ENCODE results near the gene TLE1. TPM values are rescaled to one million over a fixed set of nuclear protein-coding genes. Genes with fewer than 3 reads are reported as not detected.

TLE1 gene
- total and polyA plus RNA-seq, 2 experiments from 2014 or later = 2.1 to 3.4 TPM

- no peaks in the 10 kb centered on the region for H3K9me3 ChIP-seq (ENCODE audit: low read depth)
- no peak for DNase-seq (ENCODE audit: low read depth in 1 of 2, low spot score in 1 of 2)
- no peaks in the 10 kb centered on the region for H3K4me1 ChIP-seq (ENCODE audit: low read depth)
- TF ChIP-seq, protein P1, sequence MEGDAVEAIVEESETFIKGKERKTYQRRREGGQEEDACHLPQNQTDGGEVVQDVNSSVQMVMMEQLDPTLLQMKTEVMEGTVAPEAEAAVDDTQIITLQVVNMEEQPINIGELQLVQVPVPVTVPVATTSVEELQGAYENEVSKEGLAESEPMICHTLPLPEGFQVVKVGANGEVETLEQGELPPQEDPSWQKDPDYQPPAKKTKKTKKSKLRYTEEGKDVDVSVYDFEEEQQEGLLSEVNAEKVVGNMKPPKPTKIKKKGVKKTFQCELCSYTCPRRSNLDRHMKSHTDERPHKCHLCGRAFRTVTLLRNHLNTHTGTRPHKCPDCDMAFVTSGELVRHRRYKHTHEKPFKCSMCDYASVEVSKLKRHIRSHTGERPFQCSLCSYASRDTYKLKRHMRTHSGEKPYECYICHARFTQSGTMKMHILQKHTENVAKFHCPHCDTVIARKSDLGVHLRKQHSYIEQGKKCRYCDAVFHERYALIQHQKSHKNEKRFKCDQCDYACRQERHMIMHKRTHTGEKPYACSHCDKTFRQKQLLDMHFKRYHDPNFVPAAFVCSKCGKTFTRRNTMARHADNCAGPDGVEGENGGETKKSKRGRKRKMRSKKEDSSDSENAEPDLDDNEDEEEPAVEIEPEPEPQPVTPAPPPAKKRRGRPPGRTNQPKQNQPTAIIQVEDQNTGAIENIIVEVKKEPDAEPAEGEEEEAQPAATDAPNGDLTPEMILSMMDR (IDR thresholded peaks at IDR 0.05; ENCODE audit: low read depth, low read length) = no peak
- peaks cover 100% of the 10 kb centered on the region for H3K27me3 ChIP-seq
- no peaks in the 10 kb centered on the region for H3K36me3 ChIP-seq
- H3K27ac ChIP-seq = no peak overlapping the region
- no peak overlapping the region for H3K4me3 ChIP-seq
These were observed 96.5 kb downstream of the TLE1 start for GRCh38 chr9:81592887-81593266.

GRCh38 chr9:81591791-81592190, 97.6 kb downstream of the TLE1 start:
- Histone ChIP-seq H3K4me1 (ENCODE audit: low read depth) (no peaks in the 10 kb centered on the region), H3K27ac (no peak overlapping the region), H3K27me3 (peaks cover 100% of the 10 kb centered on the region), H3K36me3 (no peaks in the 10 kb centered on the region), H3K4me3 (no peak overlapping the region), H3K9me3 (ENCODE audit: low read depth) (no peaks in the 10 kb centered on the region)
- TF ChIP-seq, protein P1 (IDR thresholded peaks at IDR 0.05; ENCODE audit: low read depth, low read length) = no peak
- DNase-seq (ENCODE audit: low read depth in 1 of 2, low spot score in 1 of 2) = no peak

DNA sequence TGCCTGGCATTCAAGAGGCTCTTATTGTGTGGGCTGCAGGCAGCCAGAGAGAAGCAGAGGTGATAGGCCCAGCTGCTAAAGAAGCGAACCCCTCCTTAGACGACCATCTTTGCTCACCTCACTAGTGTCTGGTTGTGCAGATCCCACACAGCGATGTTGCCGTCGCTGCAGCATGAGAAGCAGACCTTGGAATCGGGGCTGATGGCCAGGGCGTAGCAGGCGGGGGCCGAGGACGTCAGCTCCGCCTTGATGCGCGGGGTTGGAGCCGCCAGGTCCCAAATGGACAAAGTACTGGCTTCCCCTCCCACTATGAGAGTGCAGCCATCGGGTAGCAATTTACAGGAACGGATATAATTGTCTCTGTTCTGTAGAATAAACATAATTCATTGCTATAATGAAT, 98.7 kb downstream of the TLE1 start:
- no peaks in the 10 kb centered on the region for H3K9me3 ChIP-seq (ENCODE audit: low read depth)
- H3K27me3 ChIP-seq = peaks cover 98% of the 10 kb centered on the region
- TF ChIP-seq, protein P1 (IDR thresholded peaks at IDR 0.05; ENCODE audit: low read depth, low read length) = no peak
- H3K4me3 ChIP-seq = no peak overlapping the region
- DNase-seq (ENCODE audit: low read depth in 1 of 2, low spot score in 1 of 2) = no peak
- H3K36me3 ChIP-seq = no peaks in the 10 kb centered on the region
- no peaks in the 10 kb centered on the region for H3K4me1 ChIP-seq (ENCODE audit: low read depth)
- no peak overlapping the region for H3K27ac ChIP-seq

DNA sequence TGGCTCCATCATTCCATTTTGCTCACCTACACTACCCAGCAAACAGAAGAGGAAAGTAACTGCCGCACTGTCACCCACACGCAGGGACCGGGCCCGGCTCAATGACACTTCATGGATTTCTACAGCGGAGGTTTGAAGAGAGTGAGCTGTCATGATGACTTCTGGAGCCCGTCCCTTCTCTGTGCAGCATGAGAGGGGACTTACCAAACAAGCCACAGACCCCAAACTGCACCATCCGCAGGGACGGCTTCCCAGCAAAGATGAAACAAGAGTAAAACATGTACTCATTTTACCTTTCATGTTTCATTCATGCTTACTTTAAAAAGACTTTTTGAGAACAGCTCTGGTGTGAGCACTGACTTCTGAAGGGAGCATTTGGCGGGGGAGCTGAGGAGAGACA, 99.5 kb downstream of the TLE1 start:
- Histone ChIP-seq H3K4me1 (ENCODE audit: low read depth) (no peaks in the 10 kb centered on the region), H3K9me3 (ENCODE audit: low read depth) (no peaks in the 10 kb centered on the region), H3K27me3 (peaks cover 98% of the 10 kb centered on the region), H3K4me3 (no peak overlapping the region), H3K27ac (no peak overlapping the region), H3K36me3 (no peaks in the 10 kb centered on the region)
- TF ChIP-seq, protein P1 (IDR thresholded peaks at IDR 0.05; ENCODE audit: low read depth, low read length) = no peak
- DNase-seq (ENCODE audit: low read depth in 1 of 2, low spot score in 1 of 2) = no peak

GRCh38 chr9:81589392-81589791, 100.0 kb downstream of the TLE1 start:
- Histone ChIP-seq H3K27me3 (peaks cover 98% of the 10 kb centered on the region), H3K27ac (no peak overlapping the region), H3K36me3 (no peaks in the 10 kb centered on the region)

More at GRCh38 chr9:81589392-81589791, 100.0 kb downstream of the TLE1 start:
- Histone ChIP-seq H3K4me1 (ENCODE audit: low read depth) (no peaks in the 10 kb centered on the region), H3K4me3 (no peak overlapping the region), H3K9me3 (ENCODE audit: low read depth) (no peaks in the 10 kb centered on the region)
- DNase-seq (ENCODE audit: low read depth in 1 of 2, low spot score in 1 of 2) = no peak
- TF ChIP-seq, protein P1 (IDR thresholded peaks at IDR 0.05; ENCODE audit: low read depth, low read length) = no peak
